SU-DHL-6 (cell line): Measurements from ENCODE around the gene MEIS2.

Source experiments
- EZH2phosphoT487 ChIP-seq: fragments of 200-600 bp; sonication (generic), shearing (Covaris generic); conservative IDR thresholded peaks from 2 replicates; pipeline ENCODE4 v1.6.1; 2018; ENCODE audit warnings: mild to moderate bottlenecking, antibody characterized with exemption, low read length, moderate library complexity, mixed read lengths
- TF ChIP-seq, protein P1 (sequence below): fragments of 200-600 bp; sonication (generic); IDR thresholded peaks from one replicate; pipeline ENCODE4 v1.5.1; 2017; ENCODE audit warnings: antibody characterized with exemption, mild to moderate bottlenecking, low read length, moderate library complexity; ENCODE audit not compliant: insufficient read depth, poor library complexity, severe bottlenecking

DNA sequence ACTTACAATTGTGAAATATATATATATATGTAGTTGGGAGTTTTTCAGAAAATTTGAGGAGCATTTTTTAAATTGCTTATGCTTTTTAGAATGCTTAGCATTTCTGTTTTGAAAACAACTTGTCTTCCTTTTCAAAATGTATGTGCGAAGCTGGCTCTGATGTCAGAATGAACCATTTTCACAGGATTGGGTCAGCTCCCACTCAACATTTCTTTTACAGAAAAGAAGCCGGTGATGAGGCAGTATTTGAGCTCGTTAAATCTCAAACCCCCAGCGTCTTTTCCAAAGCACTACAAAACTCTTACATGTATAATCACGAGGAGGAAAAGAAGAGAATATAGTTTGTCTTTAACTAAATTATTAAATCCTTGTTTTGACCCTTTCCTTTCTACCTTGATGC lies 225.4 kb downstream of the MEIS2 start:
- TF ChIP-seq, protein P1, sequence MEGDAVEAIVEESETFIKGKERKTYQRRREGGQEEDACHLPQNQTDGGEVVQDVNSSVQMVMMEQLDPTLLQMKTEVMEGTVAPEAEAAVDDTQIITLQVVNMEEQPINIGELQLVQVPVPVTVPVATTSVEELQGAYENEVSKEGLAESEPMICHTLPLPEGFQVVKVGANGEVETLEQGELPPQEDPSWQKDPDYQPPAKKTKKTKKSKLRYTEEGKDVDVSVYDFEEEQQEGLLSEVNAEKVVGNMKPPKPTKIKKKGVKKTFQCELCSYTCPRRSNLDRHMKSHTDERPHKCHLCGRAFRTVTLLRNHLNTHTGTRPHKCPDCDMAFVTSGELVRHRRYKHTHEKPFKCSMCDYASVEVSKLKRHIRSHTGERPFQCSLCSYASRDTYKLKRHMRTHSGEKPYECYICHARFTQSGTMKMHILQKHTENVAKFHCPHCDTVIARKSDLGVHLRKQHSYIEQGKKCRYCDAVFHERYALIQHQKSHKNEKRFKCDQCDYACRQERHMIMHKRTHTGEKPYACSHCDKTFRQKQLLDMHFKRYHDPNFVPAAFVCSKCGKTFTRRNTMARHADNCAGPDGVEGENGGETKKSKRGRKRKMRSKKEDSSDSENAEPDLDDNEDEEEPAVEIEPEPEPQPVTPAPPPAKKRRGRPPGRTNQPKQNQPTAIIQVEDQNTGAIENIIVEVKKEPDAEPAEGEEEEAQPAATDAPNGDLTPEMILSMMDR: no peak
- TF ChIP-seq EZH2phosphoT487: no peak
